ENCODE data around the gene KCNIP3. TPM values are rescaled to one million over a fixed set of nuclear protein-coding genes. Genes with fewer than 3 reads are reported as not detected.

The KCNIP3 gene
- total RNA-seq, 1 donor from 2014 or later = 8.7 TPM

- intact Hi-C loops (cut with DNase I) = no loop called here
- peak; percentile 43 for DNase-seq (ENCODE audit: missing footprints)
- ATAC-seq = no peak
These were observed 23.2 kb downstream of the KCNIP3 start for GRCh38 chr2:95320344-95320712.

- intact Hi-C loops (cut with DNase I) = no loop called here
- peak; percentile 61 for DNase-seq (ENCODE audit: missing footprints)
These were observed 24.0 kb downstream of the KCNIP3 start for GRCh38 chr2:95320986-95321767.

GRCh38 chr2:95323347-95324155, 26.4 kb downstream of the KCNIP3 start:
- intact Hi-C loops (cut with DNase I) = no loop called here
- peak; percentile 54 for DNase-seq (ENCODE audit: missing footprints)
- ATAC-seq = no peak

More at GRCh38 chr2:95320986-95321767, 24.0 kb downstream of the KCNIP3 start:
- no peak for ATAC-seq

GRCh38 chr2:95325026-95325425, 27.9 kb downstream of the KCNIP3 start:
- intact Hi-C loops (cut with DNase I) = no loop called here
- DNase-seq (ENCODE audit: missing footprints) (peak; percentile 49), ATAC-seq (no peak)

GRCh38 chr2:95325590-95326432, 28.7 kb downstream of the KCNIP3 start:
- ATAC-seq (no peak), DNase-seq (ENCODE audit: missing footprints) (peak; percentile 9)
- intact Hi-C loops (cut with DNase I) = no loop called here

- DNase-seq (ENCODE audit: missing footprints) (peak; percentile 60), ATAC-seq (no peak)
- intact Hi-C loops (cut with DNase I) = no loop called here
These were observed 29.4 kb downstream of the KCNIP3 start for GRCh38 chr2:95326433-95327140.

GRCh38 chr2:95327861-95328260, 30.7 kb downstream of the KCNIP3 start:
- intact Hi-C loops (cut with DNase I) = no loop called here
- ATAC-seq (no peak), DNase-seq (ENCODE audit: missing footprints) (peak; percentile 33)

GRCh38 chr2:95328358-95329125, 31.4 kb downstream of the KCNIP3 start:
- no peak for ATAC-seq
- DNase-seq (ENCODE audit: missing footprints) = peak; percentile 49
- intact Hi-C loops (cut with DNase I) = no loop called here

GRCh38 chr2:95329401-95329800, 32.3 kb downstream of the KCNIP3 start:
- DNase-seq (ENCODE audit: missing footprints) (peak; percentile 57), ATAC-seq (no peak)
- intact Hi-C loops (cut with DNase I) = no loop called here

- intact Hi-C loops (cut with DNase I) = no loop called here
- peak; percentile 65 for DNase-seq (ENCODE audit: missing footprints)
- peak; percentile 88 for ATAC-seq
These were observed 33.0 kb downstream of the KCNIP3 start for GRCh38 chr2:95329891-95330793.

GRCh38 chr2:95330794-95331338, 33.7 kb downstream of the KCNIP3 start:
- intact Hi-C loops (cut with DNase I) = no loop called here
- ATAC-seq (no peak), DNase-seq (ENCODE audit: missing footprints) (peak; percentile 26)

- ATAC-seq (no peak), DNase-seq (ENCODE audit: missing footprints) (peak; percentile 67)
- intact Hi-C loops (cut with DNase I) = no loop called here
These were observed 34.5 kb downstream of the KCNIP3 start for GRCh38 chr2:95331606-95332005.

GRCh38 chr2:95332036-95332435, 34.9 kb downstream of the KCNIP3 start:
- intact Hi-C loops (cut with DNase I) = no loop called here
- DNase-seq (ENCODE audit: missing footprints) = no peak

GRCh38 chr2:95333056-95333455, 35.9 kb downstream of the KCNIP3 start:
- ATAC-seq (no peak), DNase-seq (ENCODE audit: missing footprints) (peak; percentile 16)
- intact Hi-C loops (cut with DNase I) = no loop called here

More at GRCh38 chr2:95332036-95332435, 34.9 kb downstream of the KCNIP3 start:
- no peak for ATAC-seq

GRCh38 chr2:95333888-95334338, 36.8 kb downstream of the KCNIP3 start:
- peak; percentile 54 for DNase-seq (ENCODE audit: missing footprints)
- intact Hi-C loops (cut with DNase I) = no loop called here
- no peak for ATAC-seq

GRCh38 chr2:95334916-95335641, 37.9 kb downstream of the KCNIP3 start:
- DNase-seq (ENCODE audit: missing footprints) (peak; percentile 7), ATAC-seq (no peak)
- intact Hi-C loops (cut with DNase I) = no loop called here

All from Right ventricle myocardium inferior (tissue), 1 donor.